Vagina (tissue), 2 donors: ENCODE measurements around the gene SLC1A1.

ENCODE experiments used
- CTCF ChIP-seq, 3 experiments: fragments of 450-650 bp in 2 of 3; fragments of 200-600 bp in 1 of 3; sonication (generic) in 1 of 3; IDR thresholded peaks; one replicate each; pipeline ENCODE4 v1.5.1; 2017 to 2019; ENCODE audit warnings: antibody characterized with exemption in 3 of 3, mild to moderate bottlenecking in 2 of 3, moderate library complexity in 2 of 3
- POLR2A ChIP-seq, 2 donors: fragments of 450-650 bp; IDR thresholded peaks; one replicate each; pipeline ENCODE4 v1.6.1; 2017; ENCODE audit warnings: antibody characterized with exemption in 2 of 2, mild to moderate bottlenecking in 2 of 2, moderate library complexity in 2 of 2

GRCh38 chr9:4463824-4464223 is 26.4 kb upstream of the SLC1A1 start:
- TF ChIP-seq CTCF (IDR thresholded peaks at IDR 0.05) (no peak), POLR2A (IDR thresholded peaks at IDR 0.05) (no peak)
